ENCODE results near the gene RAB9A.

Gene RAB9A

GRCh38 chrX:13703135-13703534 lies 14.2 kb downstream of the RAB9A start:
- no peak for DNase-seq
- H3K4me3 ChIP-seq (ENCODE audit: low read depth, low read length) = no peak overlapping the region
- no peak overlapping the region for H3K27ac ChIP-seq
- H3K36me3 ChIP-seq (replicated peaks) = no peaks in the 10 kb centered on the region
- no peak for TF ChIP-seq CTCF (IDR thresholded peaks at IDR 0.05; ENCODE audit: low read depth, low read length, missing control alignments)
- H3K27me3 ChIP-seq (replicated peaks) = no peaks in the 10 kb centered on the region
- in situ Hi-C loops (cut with HindIII; ENCODE audit: low pct_ligation_motif_present, low sequenced_read_pairs) = no loop called here

DNA sequence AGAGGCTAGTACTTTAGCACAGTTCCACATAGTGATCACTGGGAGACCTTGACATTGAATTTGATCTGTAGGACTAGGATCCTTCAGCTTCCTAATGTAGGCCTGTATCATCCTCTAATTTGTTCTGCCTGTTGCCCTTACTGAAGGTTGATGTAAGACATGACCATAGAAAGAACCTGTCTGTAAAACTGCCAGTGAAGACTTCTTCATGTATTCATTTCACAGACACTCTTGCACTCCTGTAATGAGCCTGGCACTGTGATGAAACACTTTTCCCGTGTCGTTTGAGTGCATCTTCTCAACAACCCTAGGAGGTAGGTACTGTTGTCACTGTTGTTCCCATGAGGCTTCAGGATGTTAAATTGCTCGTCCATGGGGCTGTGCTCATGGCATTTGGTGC lies 14.7 kb downstream of the RAB9A start:
- Histone ChIP-seq H3K27me3 (replicated peaks) (no peaks in the 10 kb centered on the region), H3K36me3 (replicated peaks) (no peaks in the 10 kb centered on the region), H3K4me3 (ENCODE audit: low read depth, low read length) (no peak overlapping the region), H3K27ac (no peak overlapping the region)
- in situ Hi-C loops (cut with HindIII; ENCODE audit: low pct_ligation_motif_present, low sequenced_read_pairs) = no loop called here
- DNase-seq = no peak
- TF ChIP-seq CTCF (IDR thresholded peaks at IDR 0.05; ENCODE audit: low read depth, low read length, missing control alignments) = no peak

- no peak for DNase-seq
- in situ Hi-C loops (cut with HindIII; ENCODE audit: low pct_ligation_motif_present, low sequenced_read_pairs) = no loop called here
- no peak overlapping the region for H3K4me3 ChIP-seq (ENCODE audit: low read depth, low read length)
- no peak for TF ChIP-seq CTCF (IDR thresholded peaks at IDR 0.05; ENCODE audit: low read depth, low read length, missing control alignments)
- H3K27ac ChIP-seq = no peak overlapping the region
- peaks cover 12% of the 10 kb centered on the region for H3K36me3 ChIP-seq (replicated peaks)
- no peaks in the 10 kb centered on the region for H3K27me3 ChIP-seq (replicated peaks)
Measured at GRCh38 chrX:13711141-13711540, 22.2 kb downstream of the RAB9A start.

DNA sequence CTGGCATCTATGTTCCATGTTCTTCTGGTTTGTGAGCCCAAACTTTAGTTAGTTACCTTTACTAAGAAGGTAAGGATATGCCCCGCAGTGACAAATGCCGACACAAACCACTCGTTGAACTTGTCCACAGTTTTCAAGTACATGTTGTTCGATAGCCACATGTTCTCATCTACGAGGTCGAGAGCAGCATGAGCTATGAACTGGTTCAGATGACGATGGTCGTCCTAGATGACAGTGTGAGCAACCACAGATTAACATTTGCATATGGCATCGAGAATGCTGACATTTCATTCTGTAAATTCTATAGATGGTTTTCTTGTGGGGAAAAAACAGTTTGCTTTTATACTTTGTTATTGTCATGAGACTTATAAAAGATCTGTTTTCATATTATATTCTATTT lies 27.5 kb downstream of the RAB9A start:
- no peak overlapping the region for H3K27ac ChIP-seq
- no peaks in the 10 kb centered on the region for H3K27me3 ChIP-seq (replicated peaks)
- no peak for DNase-seq
- no peak overlapping the region for H3K4me3 ChIP-seq (ENCODE audit: low read depth, low read length)
- peaks cover 14% of the 10 kb centered on the region for H3K36me3 ChIP-seq (replicated peaks)
- TF ChIP-seq CTCF (IDR thresholded peaks at IDR 0.05; ENCODE audit: low read depth, low read length, missing control alignments) = no peak
- in situ Hi-C loops (cut with HindIII; ENCODE audit: low pct_ligation_motif_present, low sequenced_read_pairs) = no loop called here

DNA sequence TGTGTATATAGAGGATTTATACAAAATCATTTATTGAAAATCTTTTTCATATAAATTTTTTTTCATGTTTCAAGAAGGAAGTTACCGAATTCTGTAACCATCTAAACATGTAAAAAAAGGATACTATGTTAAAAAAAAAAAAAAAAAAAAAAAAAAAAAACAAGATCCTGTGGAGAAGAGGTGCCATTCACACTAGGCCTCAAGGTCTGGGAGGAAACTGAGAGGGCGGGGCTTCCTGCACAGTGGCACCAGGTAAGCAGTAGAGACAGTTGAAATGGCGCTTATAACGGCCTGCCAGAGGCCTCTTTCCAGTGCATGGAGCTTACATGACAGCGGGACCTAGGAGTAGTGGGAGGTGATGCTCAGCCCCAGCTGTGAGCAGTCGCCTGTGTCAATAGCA lies 28.0 kb downstream of the RAB9A start:
- H3K4me3 ChIP-seq (ENCODE audit: low read depth, low read length) = no peak overlapping the region
- H3K36me3 ChIP-seq (replicated peaks) = peaks cover 10% of the 10 kb centered on the region
- H3K27ac ChIP-seq = no peak overlapping the region
- no peaks in the 10 kb centered on the region for H3K27me3 ChIP-seq (replicated peaks)
- in situ Hi-C loops (cut with HindIII; ENCODE audit: low pct_ligation_motif_present, low sequenced_read_pairs) = no loop called here
- no peak for DNase-seq
- TF ChIP-seq CTCF (IDR thresholded peaks at IDR 0.05; ENCODE audit: low read depth, low read length, missing control alignments) = no peak

DNA sequence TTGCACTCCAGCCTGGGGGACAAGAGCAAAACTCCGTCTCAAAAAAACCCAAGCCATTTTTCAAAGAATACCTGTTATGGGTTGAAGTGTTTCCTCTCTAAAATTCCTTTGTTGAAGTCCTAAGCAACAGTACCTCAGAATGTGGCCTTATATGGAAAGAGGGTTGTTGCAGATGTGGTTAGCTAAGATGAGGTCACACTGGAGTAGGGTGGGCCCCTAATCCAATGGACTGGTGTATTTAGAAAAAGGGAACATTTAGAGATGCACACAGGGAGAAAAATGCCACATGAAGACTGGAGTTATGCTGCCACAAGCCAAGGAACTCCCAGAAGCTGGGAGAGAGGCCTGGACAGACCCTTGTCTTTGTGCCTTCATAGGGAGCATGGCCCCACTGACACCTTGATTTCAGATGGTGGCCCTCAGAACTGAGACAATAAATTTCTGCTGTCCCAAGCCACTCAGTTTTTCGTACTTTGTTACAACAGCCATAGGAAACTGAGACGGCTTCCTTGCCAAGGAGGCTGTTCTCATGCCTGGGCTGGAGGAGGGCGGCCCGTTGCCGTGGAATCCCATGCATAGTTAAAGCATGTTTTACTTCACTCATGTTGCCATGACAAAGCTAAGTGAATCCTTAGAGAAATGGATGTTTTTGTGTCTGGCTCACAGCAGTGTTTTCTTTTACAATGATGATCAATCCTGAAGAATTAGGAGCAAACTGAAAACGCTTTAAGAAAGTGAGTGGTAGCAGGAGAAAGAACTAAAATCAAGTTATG lies 29.0 kb downstream of the RAB9A start:
- no peak overlapping the region for H3K4me3 ChIP-seq (ENCODE audit: low read depth, low read length)
- H3K27ac ChIP-seq = peak overlapping the region; percentile 69
- in situ Hi-C loops (cut with HindIII; ENCODE audit: low pct_ligation_motif_present, low sequenced_read_pairs) = no loop called here
- peak; percentile 69 for DNase-seq
- H3K36me3 ChIP-seq (replicated peaks) = peaks cover 10% of the 10 kb centered on the region
- H3K27me3 ChIP-seq (replicated peaks) = no peaks in the 10 kb centered on the region
- TF ChIP-seq CTCF (IDR thresholded peaks at IDR 0.05; ENCODE audit: low read depth, low read length, missing control alignments) = no peak

All from brain microvascular endothelial cell (primary cell).